SK-N-MC (cell line): Measurements from ENCODE around the gene ZNF512B.
A peak's percentile ranks its signal among the peaks of the same experiment; 100 is the strongest.

ENCODE experiments used
- EZH2 ChIP-seq: fragments of 200-600 bp; sonication (generic); IDR thresholded peaks from one replicate; pipeline ENCODE4 v1.6.1; 2017; ENCODE audit warnings: antibody characterized with exemption
- POLR2AphosphoS5 ChIP-seq: IDR thresholded peaks from 2 replicates; pipeline ENCODE4 v1.6.1; 2012; ENCODE audit warnings: mild to moderate bottlenecking, low read depth, low read length, borderline replicate concordance

- 0 out of 2 replicates have a peak, but pooled peaks have one; percentile 25 for TF ChIP-seq POLR2AphosphoS5
- TF ChIP-seq EZH2 = no peak
Measured at GRCh38 chr20:63978319-63979228, 8.8 kb upstream of the ZNF512B start.
